Thyroid gland (tissue), 4 donors: Measurements from ENCODE around the gene NF1. TPM values are rescaled to one million over a fixed set of nuclear protein-coding genes. Genes with fewer than 3 reads are reported as not detected.

ENCODE experiments used
- DNase-seq, 2 donors: peaks; one replicate each; pipeline ENCODE4 v3.0.0-alpha.2; 2019
- H3K27ac ChIP-seq, 3 donors: fragments of 200-600 bp; sonication (generic); 1 replicate in 2 of 3; 2 replicates in 1 of 3; pipeline ENCODE4 v1.5.1; 2016 to 2019; ENCODE audit warnings: mild to moderate bottlenecking in 1 of 3, moderate library complexity in 1 of 3
- H3K27me3 ChIP-seq: fragments of 200-600 bp; sonication (generic); one replicate; pipeline ENCODE4 v1.5.1; 2019
- H3K36me3 ChIP-seq, 2 donors: fragments of 200-600 bp; sonication (generic); one replicate each; pipeline ENCODE4 v1.5.1; 2016 to 2019
- H3K4me1 ChIP-seq, 2 donors: fragments of 200-600 bp; sonication (generic); one replicate each; pipeline ENCODE4 v1.5.1; 2017 to 2019
- H3K4me3 ChIP-seq, 3 donors: fragments of 200-600 bp; sonication (generic); replicated peaks in 1 of 3; 1 replicate in 2 of 3; 2 replicates in 1 of 3; pipeline ENCODE4 v1.5.1; 2016; ENCODE audit warnings: mild to moderate bottlenecking in 1 of 3
- H3K9me3 ChIP-seq: fragments of 200-600 bp; sonication (generic); one replicate; pipeline ENCODE4 v1.5.1; 2017
- POLR2A ChIP-seq, 2 donors: fragments of 450-650 bp; IDR thresholded peaks; one replicate each; pipeline ENCODE4 v1.6.1; 2017; ENCODE audit warnings: antibody characterized with exemption in 2 of 2, mild to moderate bottlenecking in 2 of 2, moderate library complexity in 1 of 2
- WGBS, 2 donors: methylation state at CpG; one replicate each; pipeline ENCODE4 v1.1.5; 2017; 5-methylcytosine and 5-hydroxymethylcytosine counted together
- intact Hi-C: fragments of 100-400 bp; cut with DNase I; formaldehyde crosslinking; loops from one replicate; pipeline ENCODE4 v1.15.1; 2023
- total RNA-seq, 4 donors: library from RNA; depleted of rRNA; stranded (reverse); fragments of >200 nt; gene quantifications; one replicate each; pipeline ENCODE4 v1.2.3, GENCODE V29; 2016
- TF ChIP-seq, protein P1 (sequence below), 6 experiments: fragments of 200-600 bp in 3 of 6; fragments of 450-650 bp in 3 of 6; sonication (generic) in 3 of 6; IDR thresholded peaks; one replicate each; pipeline ENCODE4 v1.5.1; 2016 to 2019; ENCODE audit warnings: antibody characterized with exemption in 6 of 6, mild to moderate bottlenecking in 2 of 6, inconsistent platforms in 1 of 6, moderate library complexity in 1 of 6

NF1 gene
- total RNA-seq, 4 donors from 2014 or later: 102 to 208 (median 129) TPM

DNA sequence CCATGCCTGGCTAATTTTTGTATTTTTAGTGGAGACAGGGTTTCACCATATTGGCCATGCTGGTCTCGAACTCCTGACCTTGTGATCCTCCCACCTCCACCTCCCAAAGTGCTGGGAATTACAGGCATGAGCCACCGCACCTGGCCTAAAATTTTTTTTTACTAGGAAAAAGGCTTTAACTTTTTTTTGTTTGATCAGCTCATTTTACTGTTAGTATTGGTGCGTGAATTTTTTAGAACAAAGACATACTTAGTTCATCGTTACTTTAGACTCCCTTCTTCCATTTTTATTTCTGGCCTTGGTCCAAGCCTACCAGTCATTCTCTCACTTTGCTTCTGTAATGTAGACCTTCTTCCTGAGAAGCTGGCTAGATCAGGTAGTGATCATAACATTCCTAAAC lies 271.3 kb downstream of the NF1 start:
- 98% methylated on average over 4 of the region's 4 CpGs for WGBS, 2 donors
- no peak for TF ChIP-seq POLR2A (IDR thresholded peaks at IDR 0.05)
- TF ChIP-seq, protein P1, sequence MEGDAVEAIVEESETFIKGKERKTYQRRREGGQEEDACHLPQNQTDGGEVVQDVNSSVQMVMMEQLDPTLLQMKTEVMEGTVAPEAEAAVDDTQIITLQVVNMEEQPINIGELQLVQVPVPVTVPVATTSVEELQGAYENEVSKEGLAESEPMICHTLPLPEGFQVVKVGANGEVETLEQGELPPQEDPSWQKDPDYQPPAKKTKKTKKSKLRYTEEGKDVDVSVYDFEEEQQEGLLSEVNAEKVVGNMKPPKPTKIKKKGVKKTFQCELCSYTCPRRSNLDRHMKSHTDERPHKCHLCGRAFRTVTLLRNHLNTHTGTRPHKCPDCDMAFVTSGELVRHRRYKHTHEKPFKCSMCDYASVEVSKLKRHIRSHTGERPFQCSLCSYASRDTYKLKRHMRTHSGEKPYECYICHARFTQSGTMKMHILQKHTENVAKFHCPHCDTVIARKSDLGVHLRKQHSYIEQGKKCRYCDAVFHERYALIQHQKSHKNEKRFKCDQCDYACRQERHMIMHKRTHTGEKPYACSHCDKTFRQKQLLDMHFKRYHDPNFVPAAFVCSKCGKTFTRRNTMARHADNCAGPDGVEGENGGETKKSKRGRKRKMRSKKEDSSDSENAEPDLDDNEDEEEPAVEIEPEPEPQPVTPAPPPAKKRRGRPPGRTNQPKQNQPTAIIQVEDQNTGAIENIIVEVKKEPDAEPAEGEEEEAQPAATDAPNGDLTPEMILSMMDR (IDR thresholded peaks at IDR 0.05): no peak
- DNase-seq: no peak
- Histone ChIP-seq H3K4me1 (peaks cover 6 to 7% of the 10 kb centered on the region in 2 donors), H3K27ac (no peak overlapping the region), H3K4me3 (no peak overlapping the region), H3K27me3 (no peaks in the 10 kb centered on the region), H3K9me3 (no peaks in the 10 kb centered on the region), H3K36me3 (peaks cover 2 to 13% of the 10 kb centered on the region in 2 donors)
- intact Hi-C loops: no loop called here

DNA sequence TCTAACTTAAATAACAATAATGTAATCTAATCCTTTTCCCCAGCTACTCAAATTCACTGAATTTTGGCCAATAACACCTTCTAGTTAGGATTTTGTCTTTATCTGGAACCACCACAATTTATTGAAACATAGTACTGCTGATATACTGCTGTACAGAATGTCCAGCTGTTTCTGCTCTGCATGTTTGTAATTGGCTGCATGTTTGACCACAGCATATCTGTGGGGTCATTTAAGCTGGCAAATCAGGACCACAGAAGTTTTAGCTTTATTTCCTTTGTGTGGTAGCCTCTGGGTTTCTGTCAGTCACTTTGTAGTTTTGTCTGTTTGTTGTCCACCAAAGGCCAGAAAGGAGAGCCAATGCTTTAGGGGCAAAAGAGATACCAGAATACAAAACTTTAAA lies 274.5 kb downstream of the NF1 start:
- H3K9me3 ChIP-seq: no peaks in the 10 kb centered on the region
- intact Hi-C loops: no loop called here
- no peak for TF ChIP-seq POLR2A (IDR thresholded peaks at IDR 0.05)
- TF ChIP-seq, protein P1 (IDR thresholded peaks at IDR 0.05): no peak
- H3K27ac ChIP-seq: no peak overlapping the region
- H3K4me1 ChIP-seq: peaks cover 7 to 21% of the 10 kb centered on the region in 2 donors
- peaks cover 0 to 8% of the 10 kb centered on the region in 2 donors for H3K36me3 ChIP-seq
- no peak for DNase-seq
- H3K27me3 ChIP-seq: no peaks in the 10 kb centered on the region
- H3K4me3 ChIP-seq: no peak overlapping the region

DNA sequence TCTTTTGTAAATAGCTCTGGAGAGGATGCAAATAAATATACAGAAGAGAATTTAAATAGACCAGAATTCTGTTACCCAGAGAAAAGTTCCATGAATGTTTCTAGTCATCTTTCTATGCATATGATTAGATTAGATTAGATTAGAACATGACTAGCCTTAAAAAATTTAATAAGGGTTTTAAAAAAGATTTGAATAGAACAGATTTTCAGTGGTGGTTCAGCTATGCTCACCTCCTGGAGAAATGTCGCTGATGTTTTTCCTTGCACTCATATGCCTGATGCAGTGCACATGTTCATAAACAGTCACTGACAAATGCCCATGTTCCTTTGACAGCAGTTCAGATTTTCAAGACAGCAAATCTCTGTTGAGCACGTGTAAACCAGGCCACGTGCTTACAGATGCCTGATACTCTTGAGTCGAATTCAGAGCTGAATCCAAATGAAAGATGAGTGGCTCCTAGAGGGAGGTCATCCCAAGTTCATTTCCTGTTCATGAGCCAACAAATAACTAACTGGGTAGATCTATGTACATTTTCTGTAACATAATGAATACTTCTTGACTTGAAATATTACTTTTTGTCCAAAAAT lies 276.8 kb downstream of the NF1 start:
- 36 to 61% methylated on average over 4 of the region's 4 CpGs for WGBS, 2 donors
- intact Hi-C loops: no loop called here
- Histone ChIP-seq H3K4me1 (peaks cover 7 to 21% of the 10 kb centered on the region in 2 donors), H3K27me3 (no peaks in the 10 kb centered on the region), H3K36me3 (peaks cover 3 to 11% of the 10 kb centered on the region in 2 donors), H3K4me3 (no peak overlapping the region), H3K9me3 (no peaks in the 10 kb centered on the region), H3K27ac (peak overlapping the region in 1 of 3 donors; percentile 25)
- TF ChIP-seq, protein P1 (IDR thresholded peaks at IDR 0.05): no peak
- DNase-seq: no peak

DNA sequence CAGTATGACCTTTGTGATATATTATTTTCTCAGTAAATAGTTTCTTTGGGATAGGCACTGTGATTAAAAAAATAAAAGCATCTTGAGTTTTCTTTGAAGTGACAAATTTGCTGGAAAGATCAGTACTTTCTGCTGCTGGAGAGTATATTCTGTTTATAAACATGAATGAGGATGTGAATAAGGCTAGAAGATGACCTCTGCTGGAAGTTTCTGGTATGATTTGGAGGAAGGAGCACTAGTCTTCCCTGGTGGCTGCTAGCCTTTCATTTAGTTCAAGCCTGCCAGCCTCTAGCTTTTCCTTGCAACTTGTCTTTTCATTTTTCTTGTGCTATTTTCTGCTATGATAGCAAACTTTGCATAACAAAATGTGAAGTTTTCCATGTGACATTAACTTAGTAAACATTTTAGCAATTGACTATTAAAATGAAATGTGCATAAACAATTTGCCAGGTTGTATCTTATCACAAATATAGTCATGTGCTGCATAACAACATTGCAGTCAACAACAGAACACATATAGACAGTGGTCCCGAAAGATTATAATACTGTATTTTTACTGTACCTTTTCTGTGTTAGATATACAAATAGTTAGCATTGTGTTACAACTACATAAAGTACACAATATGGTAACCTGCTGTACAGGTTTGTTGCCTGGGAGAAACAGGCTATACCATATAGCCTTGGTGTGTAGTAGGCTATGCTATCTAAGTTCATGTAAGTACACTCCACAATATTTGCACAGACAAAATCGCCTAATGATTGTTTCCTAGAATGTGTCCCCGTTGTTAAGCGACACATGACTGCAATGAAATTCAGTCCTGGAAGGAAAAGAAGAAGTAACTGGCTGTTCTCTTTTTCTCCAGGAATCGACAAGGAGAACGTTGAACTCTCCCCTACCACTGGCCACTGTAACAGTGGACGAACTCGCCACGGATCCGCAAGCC lies 278.6 kb downstream of the NF1 start:
- Histone ChIP-seq H3K4me3 (no peak overlapping the region), H3K27me3 (no peaks in the 10 kb centered on the region), H3K4me1 (peaks cover 7 to 21% of the 10 kb centered on the region in 2 donors), H3K27ac (no peak overlapping the region), H3K36me3 (peaks cover 3 to 8% of the 10 kb centered on the region in 2 donors), H3K9me3 (no peaks in the 10 kb centered on the region)
- TF ChIP-seq POLR2A (IDR thresholded peaks at IDR 0.05): no peak
- TF ChIP-seq, protein P1 (IDR thresholded peaks at IDR 0.05): peak in 4 of 6 experiments; percentile 55 to 57 (median 56)
- intact Hi-C loops: no loop called here
- 93 to 94% methylated on average over 10 of the region's 10 CpGs for WGBS, 2 donors
- DNase-seq: no peak

GRCh38 chr17:31374094-31374447 lies 279.3 kb downstream of the NF1 start:
- no peak overlapping the region for H3K4me3 ChIP-seq
- peaks cover 3 to 8% of the 10 kb centered on the region in 2 donors for H3K36me3 ChIP-seq
- no peak for DNase-seq
- intact Hi-C loops: no loop called here
- no peaks in the 10 kb centered on the region for H3K27me3 ChIP-seq
- WGBS, 2 donors: 75 to 82% methylated on average over 6 of the region's 6 CpGs
- H3K27ac ChIP-seq: no peak overlapping the region
- H3K4me1 ChIP-seq: peaks cover 7 to 21% of the 10 kb centered on the region in 2 donors
- H3K9me3 ChIP-seq: no peaks in the 10 kb centered on the region
- TF ChIP-seq POLR2A (IDR thresholded peaks at IDR 0.05): no peak
- TF ChIP-seq, protein P1 (IDR thresholded peaks at IDR 0.05): no peak
